Peyer's patch (tissue), 4 donors: ENCODE measurements around the gene NBEAL2.

ENCODE experiments used
- POLR2A ChIP-seq, 2 donors: fragments of 450-650 bp; IDR thresholded peaks; one replicate each; pipeline ENCODE4 v1.5.1; 2017; ENCODE audit warnings: antibody characterized with exemption in 2 of 2, mild to moderate bottlenecking in 2 of 2, moderate library complexity in 2 of 2
- TF ChIP-seq, protein P1 (sequence below), 6 experiments: fragments of 450-650 bp in 4 of 6; fragments of 200-600 bp in 2 of 6; sonication (generic) in 1 of 6; IDR thresholded peaks; one replicate each; pipeline ENCODE4 v1.5.1; 2017 to 2019; ENCODE audit warnings: antibody characterized with exemption in 6 of 6, mild to moderate bottlenecking in 3 of 6, moderate library complexity in 1 of 6

DNA sequence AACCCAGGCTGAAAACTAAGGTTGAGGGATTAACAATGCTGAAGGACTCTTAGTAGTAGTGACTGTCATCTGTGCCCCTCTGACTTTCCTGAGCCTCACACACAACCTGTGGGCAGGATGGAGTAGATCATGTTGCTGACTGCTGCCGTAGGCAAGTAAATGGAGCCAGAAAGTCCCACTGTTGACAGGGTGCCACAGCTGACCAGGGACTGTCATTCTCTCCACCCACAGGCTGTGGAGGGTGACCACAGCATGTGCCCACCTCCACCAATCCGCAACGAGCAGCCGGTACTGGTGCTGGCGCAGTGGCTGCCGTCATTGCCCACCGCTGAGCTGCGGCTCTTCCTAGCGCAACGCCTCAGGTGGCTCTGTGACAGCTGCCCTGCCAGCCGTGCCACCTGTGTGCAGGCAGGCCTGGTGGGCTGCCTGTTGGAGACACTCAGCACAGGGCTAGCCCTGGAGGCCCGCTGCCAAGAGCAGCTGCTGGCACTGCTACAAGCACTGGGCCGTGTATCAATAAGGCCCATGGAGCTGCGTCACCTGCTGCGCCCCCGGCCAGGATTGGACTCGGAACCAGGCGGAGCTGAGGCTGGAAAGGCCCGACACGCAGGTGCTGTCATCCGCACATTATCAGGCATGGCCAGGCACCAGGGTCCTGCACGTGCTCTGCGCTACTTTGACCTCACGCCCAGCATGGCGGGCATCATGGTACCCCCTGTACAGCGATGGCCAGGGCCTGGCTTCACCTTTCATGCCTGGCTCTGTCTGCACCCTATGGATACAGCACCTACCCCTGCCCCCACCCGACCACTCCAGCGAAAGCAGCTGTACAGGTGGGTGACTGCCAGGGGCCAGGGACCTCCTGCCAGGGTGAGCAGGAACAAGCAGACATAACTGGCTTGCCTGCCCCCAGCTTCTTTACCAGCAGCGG, 15.6 kb downstream of the NBEAL2 start:
- TF ChIP-seq, protein P1, sequence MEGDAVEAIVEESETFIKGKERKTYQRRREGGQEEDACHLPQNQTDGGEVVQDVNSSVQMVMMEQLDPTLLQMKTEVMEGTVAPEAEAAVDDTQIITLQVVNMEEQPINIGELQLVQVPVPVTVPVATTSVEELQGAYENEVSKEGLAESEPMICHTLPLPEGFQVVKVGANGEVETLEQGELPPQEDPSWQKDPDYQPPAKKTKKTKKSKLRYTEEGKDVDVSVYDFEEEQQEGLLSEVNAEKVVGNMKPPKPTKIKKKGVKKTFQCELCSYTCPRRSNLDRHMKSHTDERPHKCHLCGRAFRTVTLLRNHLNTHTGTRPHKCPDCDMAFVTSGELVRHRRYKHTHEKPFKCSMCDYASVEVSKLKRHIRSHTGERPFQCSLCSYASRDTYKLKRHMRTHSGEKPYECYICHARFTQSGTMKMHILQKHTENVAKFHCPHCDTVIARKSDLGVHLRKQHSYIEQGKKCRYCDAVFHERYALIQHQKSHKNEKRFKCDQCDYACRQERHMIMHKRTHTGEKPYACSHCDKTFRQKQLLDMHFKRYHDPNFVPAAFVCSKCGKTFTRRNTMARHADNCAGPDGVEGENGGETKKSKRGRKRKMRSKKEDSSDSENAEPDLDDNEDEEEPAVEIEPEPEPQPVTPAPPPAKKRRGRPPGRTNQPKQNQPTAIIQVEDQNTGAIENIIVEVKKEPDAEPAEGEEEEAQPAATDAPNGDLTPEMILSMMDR (IDR thresholded peaks at IDR 0.05): no peak
- TF ChIP-seq POLR2A (IDR thresholded peaks at IDR 0.05): no peak
